ENCODE measurements around the gene DCBLD1. TPM values are rescaled to one million over a fixed set of nuclear protein-coding genes. Genes with fewer than 3 reads are reported as not detected.
A peak's percentile ranks its signal among the peaks of the same experiment; 100 is the strongest.

The DCBLD1 gene
- total and polyA plus RNA-seq, 2 of the 13 experiments (the other 11 are each of a cell fraction or from before 2014, with no cell fraction given), result 23.2 to 41.5 TPM

DNA sequence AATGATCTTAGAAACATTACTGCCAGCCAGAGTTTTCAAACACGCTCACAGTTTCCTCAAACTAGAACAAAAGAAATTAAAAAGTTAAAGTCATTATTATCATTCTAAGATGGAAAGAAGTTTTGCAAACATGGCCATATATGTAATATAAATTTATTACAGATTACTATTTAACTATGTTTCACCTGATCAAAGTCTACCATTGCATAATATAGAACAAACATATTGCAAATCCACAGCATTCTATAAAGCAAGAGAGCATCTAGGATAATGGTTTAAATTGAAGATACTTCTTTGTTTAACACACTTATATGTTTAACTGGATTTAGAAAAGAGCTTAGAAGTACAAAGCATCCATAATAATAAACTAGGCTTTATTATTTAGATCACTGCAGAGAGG lies 26.2 kb upstream of the DCBLD1 start:
- Histone ChIP-seq H3K4me2 (ENCODE audit: low read depth, low read length) (no peak overlapping the region), H3K4me3 (replicated peaks in 1 of 3; ENCODE audit: insufficient read depth in 1 of 3, low read depth in 2 of 3, low read length in 3 of 3) (no peak overlapping the region), H3K4me1 (ENCODE audit: insufficient read depth, low read length) (peaks cover 20% of the 10 kb centered on the region), H4K20me1 (ENCODE audit: insufficient read depth, low read length) (no peaks in the 10 kb centered on the region), H3K79me2 (ENCODE audit: insufficient read depth, low read length) (no peaks in the 10 kb centered on the region), H2AFZ (ENCODE audit: low read length) (no peak overlapping the region), H3K9ac (ENCODE audit: insufficient read depth, low read depth, low read length) (no peak overlapping the region), H3K27ac (ENCODE audit: extremely low read length, insufficient read depth, low read length) (no peak overlapping the region), H3K36me3 (replicated peaks in 1 of 2; ENCODE audit: control insufficient read depth in 1 of 2, insufficient read depth in 2 of 2, low read length in 2 of 2) (no peaks in the 10 kb centered on the region), H3K27me3 (ENCODE audit: control insufficient read depth in 1 of 2, insufficient read depth in 2 of 2, low read length in 2 of 2) (no peaks in the 10 kb centered on the region), H3K9me3 (ENCODE audit: low read length) (no peaks in the 10 kb centered on the region)
- in situ Hi-C loops (cut with HindIII; ENCODE audit: extremely low pct_ligation_motif_present, low pct_unique_long_range_greater_than_20kb) (no loop called here), intact Hi-C loops (cut with micrococcal nuclease; ENCODE audit: unreplicated experiment) (loop anchor here (10.0 kb wide), 1 partner anchor 1129 kb away; no protein-coding TSS in a partner anchor)
- FAIRE-seq, result no peak
- ChIA-PET CTCF (ENCODE audit: low intra/inter-chr PET ratio, low total read pairs) (no interaction called here), POLR2A (interaction anchor here (1.1 kb wide), 1 partner anchor 146 kb away, joined by 3 read pairs; the partner anchor contains the start of gene GOPC)
- WGBS (ENCODE audit: low lambda C conversion rate), result 60% methylated on average over 1 of the region's 1 CpG
- ATAC-seq, result no peak
- TF ChIP-seq HNF4A (CRISPR knock-in tag; IDR thresholded peaks at IDR 0.05) (peak; percentile 20; the same call in 1 of the 2 replicates), CEBPB (IDR thresholded peaks at IDR 0.05; ENCODE audit: borderline replicate concordance, low read depth, low read length) (peak; percentile 84), NCOR1 (IDR thresholded peaks at IDR 0.05; ENCODE audit: borderline replicate concordance, low read length) (0 out of 2 replicates have a peak, but pooled peaks have one; percentile 25), NRL (CRISPR knock-in tag; IDR thresholded peaks at IDR 0.05; ENCODE audit: borderline replicate concordance) (no peak), MLLT10 (CRISPR knock-in tag; IDR thresholded peaks at IDR 0.05) (no peak)
- no TSS peak for BruUV-seq (replicated peaks)
- DNase-seq (ENCODE audit: low spot score), result no peak

DNA sequence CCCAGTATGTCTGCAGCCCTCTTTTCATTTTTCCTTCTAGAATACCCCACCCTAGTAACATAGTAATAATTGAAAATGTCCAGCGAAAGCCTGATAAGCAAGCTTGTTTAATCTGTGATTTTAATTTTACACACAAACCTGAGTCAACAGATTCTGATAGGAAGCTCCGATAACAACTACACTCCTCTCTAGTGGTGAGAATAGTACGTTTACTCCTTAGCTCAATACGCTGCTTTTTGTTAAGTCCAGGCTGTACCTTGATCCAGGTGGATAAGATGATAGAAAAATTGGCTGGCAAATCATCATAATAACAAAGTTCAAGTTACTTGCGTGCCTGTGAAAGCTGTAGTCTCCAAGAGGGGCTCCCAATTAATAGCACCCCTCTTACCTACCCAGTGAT lies 25.5 kb upstream of the DCBLD1 start:
- intact Hi-C loops (cut with micrococcal nuclease; ENCODE audit: unreplicated experiment), result loop anchor here (10.0 kb wide), 1 partner anchor 1128 kb away; no protein-coding TSS in a partner anchor
- Histone ChIP-seq H3K4me3 (replicated peaks in 1 of 3; ENCODE audit: insufficient read depth in 1 of 3, low read depth in 2 of 3, low read length in 3 of 3) (no peak overlapping the region), H2AFZ (ENCODE audit: low read length) (no peak overlapping the region), H3K4me1 (ENCODE audit: insufficient read depth, low read length) (peaks cover 12% of the 10 kb centered on the region), H3K36me3 (replicated peaks in 1 of 2; ENCODE audit: control insufficient read depth in 1 of 2, insufficient read depth in 2 of 2, low read length in 2 of 2) (no peaks in the 10 kb centered on the region), H3K9ac (ENCODE audit: insufficient read depth, low read depth, low read length) (no peak overlapping the region), H3K79me2 (ENCODE audit: insufficient read depth, low read length) (no peaks in the 10 kb centered on the region), H4K20me1 (ENCODE audit: insufficient read depth, low read length) (no peaks in the 10 kb centered on the region), H3K27me3 (ENCODE audit: control insufficient read depth in 1 of 2, insufficient read depth in 2 of 2, low read length in 2 of 2) (no peaks in the 10 kb centered on the region), H3K4me2 (ENCODE audit: low read depth, low read length) (no peak overlapping the region), H3K27ac (ENCODE audit: extremely low read length, insufficient read depth, low read length) (no peak overlapping the region), H3K9me3 (ENCODE audit: low read length) (no peaks in the 10 kb centered on the region)
- 23% methylated on average over 5 of the region's 5 CpGs for WGBS (ENCODE audit: low lambda C conversion rate)
- ATAC-seq, result no peak
- no peak for FAIRE-seq
- no TSS peak for BruUV-seq (replicated peaks)
- no peak for DNase-seq (ENCODE audit: low spot score)
- in situ Hi-C loops (cut with HindIII; ENCODE audit: extremely low pct_ligation_motif_present, low pct_unique_long_range_greater_than_20kb), result no loop called here
- ChIA-PET CTCF (ENCODE audit: low intra/inter-chr PET ratio, low total read pairs) (no interaction called here), POLR2A (interaction anchor here (1.1 kb wide), 1 partner anchor 146 kb away, joined by 3 read pairs; the partner anchor contains the start of gene GOPC)
- TF ChIP-seq KLF15 (CRISPR knock-in tag; IDR thresholded peaks at IDR 0.05; ENCODE audit: borderline replicate concordance) (no peak), MTF2 (CRISPR knock-in tag; IDR thresholded peaks at IDR 0.05; ENCODE audit: borderline replicate concordance) (no peak), MAFK (conservative IDR thresholded peaks at IDR 0.05 in 1 of 2, IDR thresholded peaks at IDR 0.05 in 1 of 2; ENCODE audit: low read length in 2 of 2) (peak in 1 of 2 experiments; percentile 4; a peak in 1 of 4 replicates), TBL1XR1 (IDR thresholded peaks at IDR 0.05; ENCODE audit: borderline replicate concordance, low read length, partially characterized antibody) (no peak)
- TF ChIP-seq, protein P1, sequence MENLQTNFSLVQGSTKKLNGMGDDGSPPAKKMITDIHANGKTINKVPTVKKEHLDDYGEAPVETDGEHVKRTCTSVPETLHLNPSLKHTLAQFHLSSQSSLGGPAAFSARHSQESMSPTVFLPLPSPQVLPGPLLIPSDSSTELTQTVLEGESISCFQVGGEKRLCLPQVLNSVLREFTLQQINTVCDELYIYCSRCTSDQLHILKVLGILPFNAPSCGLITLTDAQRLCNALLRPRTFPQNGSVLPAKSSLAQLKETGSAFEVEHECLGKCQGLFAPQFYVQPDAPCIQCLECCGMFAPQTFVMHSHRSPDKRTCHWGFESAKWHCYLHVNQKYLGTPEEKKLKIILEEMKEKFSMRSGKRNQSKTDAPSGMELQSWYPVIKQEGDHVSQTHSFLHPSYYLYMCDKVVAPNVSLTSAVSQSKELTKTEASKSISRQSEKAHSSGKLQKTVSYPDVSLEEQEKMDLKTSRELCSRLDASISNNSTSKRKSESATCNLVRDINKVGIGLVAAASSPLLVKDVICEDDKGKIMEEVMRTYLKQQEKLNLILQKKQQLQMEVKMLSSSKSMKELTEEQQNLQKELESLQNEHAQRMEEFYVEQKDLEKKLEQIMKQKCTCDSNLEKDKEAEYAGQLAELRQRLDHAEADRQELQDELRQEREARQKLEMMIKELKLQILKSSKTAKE (CRISPR knock-in tag; IDR thresholded peaks at IDR 0.05; ENCODE audit: borderline replicate concordance), result no peak
